ENCODE measurements around the gene APOF.

GRCh38 chr12:56341616-56342015 is 21.0 kb downstream of the APOF start:
- TF ChIP-seq, protein P1, sequence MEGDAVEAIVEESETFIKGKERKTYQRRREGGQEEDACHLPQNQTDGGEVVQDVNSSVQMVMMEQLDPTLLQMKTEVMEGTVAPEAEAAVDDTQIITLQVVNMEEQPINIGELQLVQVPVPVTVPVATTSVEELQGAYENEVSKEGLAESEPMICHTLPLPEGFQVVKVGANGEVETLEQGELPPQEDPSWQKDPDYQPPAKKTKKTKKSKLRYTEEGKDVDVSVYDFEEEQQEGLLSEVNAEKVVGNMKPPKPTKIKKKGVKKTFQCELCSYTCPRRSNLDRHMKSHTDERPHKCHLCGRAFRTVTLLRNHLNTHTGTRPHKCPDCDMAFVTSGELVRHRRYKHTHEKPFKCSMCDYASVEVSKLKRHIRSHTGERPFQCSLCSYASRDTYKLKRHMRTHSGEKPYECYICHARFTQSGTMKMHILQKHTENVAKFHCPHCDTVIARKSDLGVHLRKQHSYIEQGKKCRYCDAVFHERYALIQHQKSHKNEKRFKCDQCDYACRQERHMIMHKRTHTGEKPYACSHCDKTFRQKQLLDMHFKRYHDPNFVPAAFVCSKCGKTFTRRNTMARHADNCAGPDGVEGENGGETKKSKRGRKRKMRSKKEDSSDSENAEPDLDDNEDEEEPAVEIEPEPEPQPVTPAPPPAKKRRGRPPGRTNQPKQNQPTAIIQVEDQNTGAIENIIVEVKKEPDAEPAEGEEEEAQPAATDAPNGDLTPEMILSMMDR (conservative IDR thresholded peaks at IDR 0.05), result no peak
- no peak for TF ChIP-seq EZH2 (IDR thresholded peaks at IDR 0.05; ENCODE audit: low read depth)
